Psoas muscle (tissue), 8 donors: Measurements from ENCODE around the gene NPAS4. TPM values are rescaled to one million over a fixed set of nuclear protein-coding genes. Genes with fewer than 3 reads are reported as not detected.

Source experiments
- ATAC-seq, 4 donors: fragments of 200-7000 bp; cut with Tn5 transposase; one replicate each; pipeline ENCODE4 v1.9.1; 2020; ENCODE audit warnings: moderate library complexity in 3 of 4, mild to moderate bottlenecking in 2 of 4
- DNase-seq, 2 donors: peaks; one replicate each; pipeline ENCODE4 v3.0.0-alpha.2; 2020
- H3K27ac ChIP-seq: fragments of 200-600 bp; one replicate; pipeline ENCODE4 v1.8.0; 2022
- H3K27me3 ChIP-seq, 3 donors: fragments of 200-600 bp in 1 of 3; one replicate each; pipeline versions ENCODE4 v1.6.1 to v1.8.0; 2013 to 2022; ENCODE audit warnings: low read length in 2 of 3, mild to moderate bottlenecking in 2 of 3, moderate library complexity in 1 of 3; ENCODE audit not compliant: insufficient read depth in 3 of 3
- H3K36me3 ChIP-seq, 2 donors: fragments of 200-600 bp in 1 of 2; one replicate each; pipeline versions ENCODE4 v1.6.1 to v1.8.0; 2013 to 2022; ENCODE audit warnings: low read depth in 1 of 2, mild to moderate bottlenecking in 1 of 2, moderate library complexity in 1 of 2; ENCODE audit not compliant: insufficient read depth in 1 of 2
- H3K4me1 ChIP-seq: fragments of 200-600 bp; one replicate; pipeline ENCODE4 v1.8.0; 2022
- H3K4me3 ChIP-seq: fragments of 200-600 bp; one replicate; pipeline ENCODE4 v1.8.0; 2022; ENCODE audit warnings: mild to moderate bottlenecking
- H3K9me3 ChIP-seq: fragments of 200-600 bp; one replicate; pipeline ENCODE4 v1.8.0; 2022
- WGBS, 3 donors: extraction: QIAGEN DNeasy Blood & Tissue Kit; methylation state at CpG; one replicate each; pipeline versions ENCODE4 v1.1.6 to v1.1.7; 2013; 5-methylcytosine and 5-hydroxymethylcytosine counted together
- intact Hi-C, 2 donors: fragments of 100-400 bp; cut with DNase I; formaldehyde crosslinking; loops; one replicate each; pipeline versions ENCODE4 v1.11.0 to v1.14.2; 2022
- polyA plus RNA-seq, 3 donors: library from polyadenylated mRNA; stranded (reverse); fragments of 200-250 nt; gene quantifications; one replicate each; pipeline ENCODE4 v1.2.3, GENCODE V29; 2013
- total RNA-seq, 4 donors: library from RNA; stranded (reverse); fragmentation: NEBNext Ultra II Directional in 2 of 4; extraction: Animal tissue kit (Norgen Biotek cat#: 25700) in 2 of 4; gene quantifications; one replicate each; pipeline versions ENCODE4 v1.2.1 to v1.2.4, GENCODE V29; 2021 to 2023
- TF ChIP-seq, protein P1 (sequence below): fragments of 200-600 bp; IDR thresholded peaks from one replicate; pipeline ENCODE4 v1.8.0; 2022; ENCODE audit warnings: antibody characterized with exemption
- donor health status: healthy with polysubstance abuse.
- donor health status: DM: no; HTN: no; CAD: no; lungs with moderate emphysema.
- donor health status: Bipolar disorder and iron deficiency.
- donor health status: healthy.
- donor health status: DM: yes; HTN: yes; CAD: no.
- donor health status: DM: no; HTN: no; CAD: no.
- donor health status: DM: no; HTN: no; CAD: no.
- donor health status: DM: yes; HTN: yes; CAD: no.

Gene NPAS4
- total and polyA plus RNA-seq, 7 donors = 0.05 TPM; not detected in 6

DNA sequence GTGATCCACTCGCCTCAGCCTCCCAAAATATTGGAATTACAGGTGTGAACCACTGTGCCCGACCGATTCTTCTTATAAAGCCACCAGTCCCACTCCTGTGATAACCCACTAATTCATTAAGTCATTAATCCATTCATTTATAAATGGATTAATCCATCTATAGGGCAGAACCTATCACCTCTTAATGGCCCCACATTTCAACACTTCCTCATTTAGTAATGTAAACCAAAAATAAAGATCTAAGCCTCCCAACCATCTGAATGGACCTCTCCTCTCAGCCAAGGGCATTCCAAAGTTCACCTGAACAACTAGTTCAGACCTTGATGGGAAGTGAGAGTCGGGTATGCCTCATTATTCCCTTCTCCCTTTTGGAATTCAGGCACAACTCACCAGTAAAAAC is 27.7 kb downstream of the NPAS4 start:
- 71 to 79% (median 77%) methylated on average over 4 of the region's 4 CpGs for WGBS, 3 donors
- Histone ChIP-seq H3K9me3 (no peaks in the 10 kb centered on the region), H3K4me1 (no peaks in the 10 kb centered on the region), H3K36me3 (no peaks in the 10 kb centered on the region), H3K4me3 (no peak overlapping the region), H3K27me3 (no peaks in the 10 kb centered on the region), H3K27ac (no peak overlapping the region)
- intact Hi-C loops = no loop called here
- no peak for ATAC-seq
- no peak for DNase-seq
- TF ChIP-seq, protein P1, sequence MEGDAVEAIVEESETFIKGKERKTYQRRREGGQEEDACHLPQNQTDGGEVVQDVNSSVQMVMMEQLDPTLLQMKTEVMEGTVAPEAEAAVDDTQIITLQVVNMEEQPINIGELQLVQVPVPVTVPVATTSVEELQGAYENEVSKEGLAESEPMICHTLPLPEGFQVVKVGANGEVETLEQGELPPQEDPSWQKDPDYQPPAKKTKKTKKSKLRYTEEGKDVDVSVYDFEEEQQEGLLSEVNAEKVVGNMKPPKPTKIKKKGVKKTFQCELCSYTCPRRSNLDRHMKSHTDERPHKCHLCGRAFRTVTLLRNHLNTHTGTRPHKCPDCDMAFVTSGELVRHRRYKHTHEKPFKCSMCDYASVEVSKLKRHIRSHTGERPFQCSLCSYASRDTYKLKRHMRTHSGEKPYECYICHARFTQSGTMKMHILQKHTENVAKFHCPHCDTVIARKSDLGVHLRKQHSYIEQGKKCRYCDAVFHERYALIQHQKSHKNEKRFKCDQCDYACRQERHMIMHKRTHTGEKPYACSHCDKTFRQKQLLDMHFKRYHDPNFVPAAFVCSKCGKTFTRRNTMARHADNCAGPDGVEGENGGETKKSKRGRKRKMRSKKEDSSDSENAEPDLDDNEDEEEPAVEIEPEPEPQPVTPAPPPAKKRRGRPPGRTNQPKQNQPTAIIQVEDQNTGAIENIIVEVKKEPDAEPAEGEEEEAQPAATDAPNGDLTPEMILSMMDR = no peak

DNA sequence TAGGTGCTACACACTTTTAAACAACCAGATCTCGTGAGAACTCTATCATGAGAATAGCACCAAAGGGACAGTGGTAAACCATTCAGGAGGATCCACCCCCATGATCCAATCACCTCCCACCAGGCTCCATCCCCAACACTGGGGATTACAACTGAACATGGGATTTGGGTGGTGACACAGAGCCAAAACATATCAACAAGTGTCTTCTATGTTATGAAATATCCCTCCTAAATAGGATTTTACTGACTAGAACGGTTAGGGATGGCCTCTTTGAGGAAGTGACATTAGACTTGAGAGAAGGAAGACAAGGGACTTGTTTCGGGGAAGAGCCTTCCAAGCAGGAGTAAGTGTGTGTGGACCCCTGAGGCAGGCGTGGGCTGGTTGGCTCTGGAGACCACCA is 29.7 kb downstream of the NPAS4 start:
- no peak for ATAC-seq
- H3K36me3 ChIP-seq = no peaks in the 10 kb centered on the region
- H3K9me3 ChIP-seq = no peaks in the 10 kb centered on the region
- no peak overlapping the region for H3K27ac ChIP-seq
- H3K4me3 ChIP-seq = no peak overlapping the region
- DNase-seq = no peak
- no peaks in the 10 kb centered on the region for H3K4me1 ChIP-seq
- intact Hi-C loops = no loop called here
- TF ChIP-seq, protein P1 = no peak
- no peaks in the 10 kb centered on the region for H3K27me3 ChIP-seq
- WGBS, 3 donors = 56 to 71% (median 60%) methylated on average over 4 of the region's 4 CpGs

DNA sequence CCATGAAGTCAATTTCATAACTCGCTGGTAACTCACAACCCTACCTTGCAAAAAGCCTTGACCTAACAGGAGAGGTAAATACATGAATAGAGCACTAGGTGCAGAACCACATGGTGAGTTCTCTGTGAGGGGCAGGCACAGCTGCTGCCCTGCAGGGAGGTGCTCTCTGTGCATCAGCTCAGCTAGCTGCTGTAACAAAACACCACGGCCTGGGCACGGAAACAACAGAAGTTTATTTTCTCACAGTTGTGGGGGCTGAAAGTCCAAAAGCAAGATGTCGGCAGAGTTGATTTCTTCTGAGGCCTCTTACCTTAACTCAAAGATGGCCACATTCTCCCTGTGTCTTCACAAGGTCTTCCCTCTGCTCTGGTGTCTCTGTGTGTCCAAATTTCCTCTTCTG is 30.8 kb downstream of the NPAS4 start:
- intact Hi-C loops = no loop called here
- no peak for DNase-seq

DNA sequence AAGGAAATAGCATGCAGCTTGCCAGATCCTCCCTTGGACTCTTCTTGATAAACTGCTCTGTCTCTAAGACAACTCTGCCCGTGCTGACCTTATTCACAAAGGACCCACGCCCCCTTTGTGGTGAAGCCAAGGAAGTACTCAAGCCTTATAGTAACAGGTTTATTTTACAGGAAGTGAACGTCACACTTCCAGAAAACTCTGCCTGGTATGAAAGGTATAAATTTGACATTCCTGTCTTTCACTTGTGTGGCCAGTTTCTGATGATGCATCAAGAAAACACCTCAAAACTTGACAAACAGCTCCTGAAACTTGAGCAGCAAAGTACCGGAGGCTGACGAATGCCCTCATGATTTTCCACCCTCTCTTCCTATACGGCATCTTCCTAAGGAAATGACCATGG is 33.4 kb downstream of the NPAS4 start:
- Histone ChIP-seq H3K4me1 (no peaks in the 10 kb centered on the region), H3K4me3 (no peak overlapping the region), H3K36me3 (no peaks in the 10 kb centered on the region), H3K27me3 (no peaks in the 10 kb centered on the region), H3K27ac (no peak overlapping the region), H3K9me3 (no peaks in the 10 kb centered on the region)
- DNase-seq = no peak
- TF ChIP-seq, protein P1 = no peak
- WGBS, 3 donors = 20 to 32% (median 31%) methylated on average over 6 of the region's 6 CpGs
- no peak for ATAC-seq
- intact Hi-C loops = no loop called here

More for the DNA sequence above, 30.8 kb downstream of the NPAS4 start:
- TF ChIP-seq, protein P1 = no peak
- H3K4me3 ChIP-seq = no peak overlapping the region
- H3K27ac ChIP-seq = no peak overlapping the region
- no peaks in the 10 kb centered on the region for H3K36me3 ChIP-seq
- no peaks in the 10 kb centered on the region for H3K27me3 ChIP-seq
- no peaks in the 10 kb centered on the region for H3K9me3 ChIP-seq
- no peak for ATAC-seq
- no peaks in the 10 kb centered on the region for H3K4me1 ChIP-seq
- 57 to 65% (median 63%) methylated on average over 4 of the region's 4 CpGs for WGBS, 3 donors

DNA sequence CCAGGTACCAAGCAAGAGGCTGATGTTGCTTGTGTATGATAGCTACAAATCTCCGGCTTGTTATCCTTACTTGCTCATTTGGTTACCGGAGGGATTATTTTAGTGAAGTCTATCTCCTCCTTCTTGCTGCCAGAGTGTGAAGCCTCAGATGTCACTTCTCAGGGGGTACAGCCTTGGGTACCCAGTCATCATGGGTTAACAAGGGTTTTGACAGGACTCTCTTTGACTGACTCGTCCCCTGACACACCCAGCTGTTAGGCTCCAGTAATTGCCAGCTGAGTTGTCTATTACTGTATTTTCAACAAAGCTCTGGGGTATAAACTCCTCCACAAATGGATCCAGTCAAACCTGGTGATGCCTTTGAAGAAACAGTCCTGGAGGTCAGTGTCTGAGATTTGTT is 34.0 kb downstream of the NPAS4 start:
- H3K27me3 ChIP-seq = no peaks in the 10 kb centered on the region
- H3K27ac ChIP-seq = no peak overlapping the region
- H3K36me3 ChIP-seq = no peaks in the 10 kb centered on the region
- DNase-seq (no peak), ATAC-seq (no peak)
- no peaks in the 10 kb centered on the region for H3K4me1 ChIP-seq
- TF ChIP-seq, protein P1 = no peak
- H3K9me3 ChIP-seq = no peaks in the 10 kb centered on the region
- intact Hi-C loops = no loop called here
- no peak overlapping the region for H3K4me3 ChIP-seq
- 30 to 50% (median 36%) methylated on average over 3 of the region's 3 CpGs for WGBS, 3 donors
